ENCODE results near the gene CDK19.
"Not testable (repeated sequence)": the region's sequence is repeated elsewhere in the genome, so short reads cannot be mapped to it uniquely, and the experiment has no call there.

The CDK19 gene

DNA sequence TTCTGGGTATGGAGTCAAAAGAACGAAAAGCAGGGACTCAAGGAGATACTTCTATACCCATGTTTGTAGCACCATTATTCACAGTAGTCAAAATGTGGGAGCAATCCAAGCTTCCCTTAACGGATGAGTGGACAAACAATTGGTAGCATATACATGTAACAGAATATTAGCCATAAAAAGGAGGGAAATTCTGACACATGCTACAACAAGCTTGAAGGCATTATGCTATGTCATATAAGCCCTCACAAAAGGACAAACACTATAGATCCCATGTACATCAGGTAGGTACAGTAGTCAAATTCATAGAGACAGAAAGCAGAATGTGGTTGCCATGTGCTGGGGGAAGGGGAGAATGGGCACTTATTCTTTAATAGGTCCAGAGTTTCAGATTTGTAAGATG, 37.6 kb downstream of the CDK19 start:
- CTCF ChIA-PET, result interaction anchor here (0.6 kb wide), 1 partner anchor 24 kb away, joined by 3 read pairs; no protein-coding TSS in a partner anchor
- POLR2A ChIA-PET, result no interaction called here
- no peak for DNase-seq (ENCODE audit: extremely low spot score)
- TF ChIP-seq ELF4 (IDR thresholded peaks at IDR 0.05), result no peak
- TF ChIP-seq L3MBTL2 (conservative IDR thresholded peaks at IDR 0.05), result peak; percentile 73

DNA sequence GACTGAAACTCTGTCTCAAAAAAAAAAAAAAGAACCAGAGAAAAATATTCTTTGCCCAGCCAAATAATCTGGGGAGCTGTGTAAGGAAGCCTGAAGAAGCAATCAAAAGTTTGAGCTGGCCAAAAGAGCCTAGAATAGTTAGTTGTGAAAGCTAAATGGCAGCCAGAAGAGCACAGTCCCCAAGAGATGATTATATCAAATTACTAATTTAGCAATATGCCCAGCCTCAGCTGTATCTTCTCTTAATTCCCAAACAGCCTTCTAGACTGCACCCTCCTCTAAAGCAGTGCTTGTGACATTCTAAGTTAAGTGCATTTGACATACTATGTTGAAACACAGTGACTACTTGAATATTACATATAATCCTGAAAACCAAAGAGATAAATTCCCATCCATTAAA, 38.9 kb downstream of the CDK19 start:
- DNase-seq (ENCODE audit: extremely low spot score), result no peak
- TF ChIP-seq CTBP1 (IDR thresholded peaks at IDR 0.05; ENCODE audit: borderline replicate concordance) (no peak), L3MBTL2 (conservative IDR thresholded peaks at IDR 0.05) (no peak), HDGF (IDR thresholded peaks at IDR 0.05; ENCODE audit: borderline replicate concordance) (no peak), ARNT (IDR thresholded peaks at IDR 0.05) (no peak), SP1 (IDR thresholded peaks at IDR 0.05) (no peak), TARDBP (IDR thresholded peaks at IDR 0.05) (no peak), FOXA1 (IDR thresholded peaks at IDR 0.05) (no peak), LEF1 (IDR thresholded peaks at IDR 0.05; ENCODE audit: borderline replicate concordance) (no peak), BHLHE40 (IDR thresholded peaks at IDR 0.05; ENCODE audit: borderline replicate concordance) (no peak), ELF4 (IDR thresholded peaks at IDR 0.05) (no peak), FOXK2 (IDR thresholded peaks at IDR 0.05) (no peak)
- ChIA-PET POLR2A (no interaction called here), CTCF (no interaction called here)

DNA sequence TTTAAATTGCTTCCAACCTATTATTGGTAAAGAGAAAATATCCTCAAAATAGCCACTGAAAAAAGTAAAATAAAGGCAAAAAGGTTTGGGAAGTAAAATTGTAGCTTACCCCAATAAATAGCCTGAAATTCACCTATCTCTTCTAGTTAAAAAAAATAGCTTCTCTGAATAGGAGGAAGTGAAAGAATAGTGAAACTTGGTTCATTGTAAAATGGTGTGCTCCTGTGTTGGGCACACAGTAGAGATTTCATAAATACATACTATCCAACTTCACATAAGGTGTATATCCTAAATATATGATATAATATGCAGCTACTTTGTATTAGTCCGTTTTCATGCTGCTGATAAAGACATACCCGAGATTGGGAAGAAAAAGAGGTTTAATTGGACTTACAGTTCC, 45.3 kb downstream of the CDK19 start:
- ChIA-PET POLR2A (no interaction called here), CTCF (no interaction called here)
- no peak for DNase-seq (ENCODE audit: extremely low spot score)
- TF ChIP-seq FOXA1 (IDR thresholded peaks at IDR 0.05), result no peak
- no peak for TF ChIP-seq ZNF384 (IDR thresholded peaks at IDR 0.05)

DNA sequence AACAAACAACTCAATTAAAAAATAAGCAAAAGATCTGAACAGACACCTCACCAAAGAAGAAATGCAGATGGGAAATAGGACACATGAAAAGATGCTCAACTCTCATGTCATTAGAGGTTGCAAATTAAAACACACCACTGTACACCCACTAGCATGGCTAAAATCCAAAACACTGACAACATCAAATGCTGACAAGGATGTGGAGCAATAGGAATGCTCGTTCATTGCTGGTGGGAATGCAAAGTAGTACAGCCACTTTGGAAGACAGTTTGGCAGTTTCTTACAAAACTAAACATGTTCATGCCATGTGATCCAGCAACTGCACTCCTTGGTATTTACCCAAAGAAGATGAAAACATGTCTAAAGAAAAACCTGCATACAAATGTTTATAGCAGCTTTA, 47.2 kb downstream of the CDK19 start:
- POLR2A ChIA-PET, result no interaction called here

DNA sequence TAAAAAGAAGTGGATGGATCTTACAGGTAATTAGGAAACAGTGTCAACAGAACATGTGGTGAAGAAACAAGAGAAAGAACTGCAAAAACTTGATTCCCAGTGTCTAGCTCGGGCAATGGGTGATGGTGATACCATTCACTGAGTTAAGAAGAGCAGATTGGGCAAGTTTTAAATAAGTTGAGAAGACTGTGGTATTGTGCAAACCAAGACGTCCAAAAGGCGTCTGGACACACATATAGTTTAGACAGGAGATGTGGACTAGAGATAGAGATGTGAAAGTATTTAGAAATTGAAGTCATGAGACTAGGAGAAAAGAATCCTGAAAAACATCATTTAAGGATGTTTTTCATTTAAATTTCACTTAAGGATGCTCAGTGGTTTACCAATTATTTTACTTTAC, 53.9 kb downstream of the CDK19 start:
- POLR2A ChIA-PET, result no interaction called here
- no peak for DNase-seq (ENCODE audit: extremely low spot score)
- TF ChIP-seq SUZ12 (IDR thresholded peaks at IDR 0.05), result no peak
- TF ChIP-seq ELF4 (IDR thresholded peaks at IDR 0.05), result no peak
- TF ChIP-seq CTBP1 (IDR thresholded peaks at IDR 0.05; ENCODE audit: borderline replicate concordance), result no peak
- no peak for TF ChIP-seq ARNT (IDR thresholded peaks at IDR 0.05)
- TF ChIP-seq NFRKB (IDR thresholded peaks at IDR 0.05), result no peak
- no peak for TF ChIP-seq FOXA1 (IDR thresholded peaks at IDR 0.05)
- TF ChIP-seq SP1 (IDR thresholded peaks at IDR 0.05), result no peak
- no peak for TF ChIP-seq BHLHE40 (IDR thresholded peaks at IDR 0.05; ENCODE audit: borderline replicate concordance)
- TF ChIP-seq ZNF384 (IDR thresholded peaks at IDR 0.05), result no peak
- TF ChIP-seq LEF1 (IDR thresholded peaks at IDR 0.05; ENCODE audit: borderline replicate concordance), result no peak
- TF ChIP-seq, protein P1, sequence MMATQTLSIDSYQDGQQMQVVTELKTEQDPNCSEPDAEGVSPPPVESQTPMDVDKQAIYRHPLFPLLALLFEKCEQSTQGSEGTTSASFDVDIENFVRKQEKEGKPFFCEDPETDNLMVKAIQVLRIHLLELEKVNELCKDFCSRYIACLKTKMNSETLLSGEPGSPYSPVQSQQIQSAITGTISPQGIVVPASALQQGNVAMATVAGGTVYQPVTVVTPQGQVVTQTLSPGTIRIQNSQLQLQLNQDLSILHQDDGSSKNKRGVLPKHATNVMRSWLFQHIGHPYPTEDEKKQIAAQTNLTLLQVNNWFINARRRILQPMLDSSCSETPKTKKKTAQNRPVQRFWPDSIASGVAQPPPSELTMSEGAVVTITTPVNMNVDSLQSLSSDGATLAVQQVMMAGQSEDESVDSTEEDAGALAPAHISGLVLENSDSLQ (IDR thresholded peaks at IDR 0.05), result no peak
- no peak for TF ChIP-seq HDGF (IDR thresholded peaks at IDR 0.05; ENCODE audit: borderline replicate concordance)
- TF ChIP-seq TARDBP (IDR thresholded peaks at IDR 0.05), result no peak
- no peak for TF ChIP-seq FOXK2 (IDR thresholded peaks at IDR 0.05)
- no peak for TF ChIP-seq L3MBTL2 (conservative IDR thresholded peaks at IDR 0.05)
- no peak for TF ChIP-seq FOXM1 (IDR thresholded peaks at IDR 0.05; ENCODE audit: borderline replicate concordance)
- CTCF ChIA-PET, result no interaction called here

More for the DNA sequence above, 47.2 kb downstream of the CDK19 start:
- CTCF ChIA-PET, result no interaction called here
- TF ChIP-seq FOXM1 (IDR thresholded peaks at IDR 0.05; ENCODE audit: borderline replicate concordance), result no peak
- no peak for TF ChIP-seq ARNT (IDR thresholded peaks at IDR 0.05)
- TF ChIP-seq BHLHE40 (IDR thresholded peaks at IDR 0.05; ENCODE audit: borderline replicate concordance), result no peak
- no peak for TF ChIP-seq L3MBTL2 (conservative IDR thresholded peaks at IDR 0.05)
- TF ChIP-seq, protein P1 (IDR thresholded peaks at IDR 0.05), result no peak
- TF ChIP-seq TARDBP (IDR thresholded peaks at IDR 0.05), result no peak
- DNase-seq (ENCODE audit: extremely low spot score), result no peak

DNA sequence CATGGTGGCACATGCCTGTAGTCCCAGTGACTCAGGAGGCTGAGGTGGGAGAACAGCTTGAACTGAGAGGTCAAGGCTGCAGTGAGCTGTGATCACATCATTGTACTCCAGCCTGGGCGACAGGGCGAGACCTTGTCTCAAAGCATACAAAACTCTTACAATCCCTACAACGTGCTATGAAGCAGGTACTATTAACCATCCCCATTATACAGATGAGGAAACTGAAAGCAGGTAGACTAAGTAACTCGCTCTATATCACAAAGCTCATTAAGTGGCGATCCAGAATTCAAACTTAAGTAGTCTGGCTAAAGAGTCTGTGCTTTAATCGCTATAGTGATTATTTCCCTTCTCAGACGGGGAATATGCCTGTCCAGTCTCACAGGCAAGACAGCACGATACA, 54.7 kb downstream of the CDK19 start:
- ChIA-PET POLR2A (no interaction called here), CTCF (no interaction called here)
- TF ChIP-seq BHLHE40 (IDR thresholded peaks at IDR 0.05; ENCODE audit: borderline replicate concordance), result no peak
- no peak for TF ChIP-seq L3MBTL2 (conservative IDR thresholded peaks at IDR 0.05)
- no peak for TF ChIP-seq TARDBP (IDR thresholded peaks at IDR 0.05)
- no peak for TF ChIP-seq FOXA1 (IDR thresholded peaks at IDR 0.05)
- no peak for TF ChIP-seq FOXK2 (IDR thresholded peaks at IDR 0.05)
- TF ChIP-seq, protein P1 (IDR thresholded peaks at IDR 0.05), result no peak
- no peak for TF ChIP-seq NFRKB (IDR thresholded peaks at IDR 0.05)
- no peak for TF ChIP-seq HDGF (IDR thresholded peaks at IDR 0.05; ENCODE audit: borderline replicate concordance)
- no peak for TF ChIP-seq SUZ12 (IDR thresholded peaks at IDR 0.05)
- TF ChIP-seq CTBP1 (IDR thresholded peaks at IDR 0.05; ENCODE audit: borderline replicate concordance), result no peak
- TF ChIP-seq ARNT (IDR thresholded peaks at IDR 0.05), result no peak
- no peak for TF ChIP-seq SP1 (IDR thresholded peaks at IDR 0.05)
- TF ChIP-seq LEF1 (IDR thresholded peaks at IDR 0.05; ENCODE audit: borderline replicate concordance), result no peak
- no peak for TF ChIP-seq ZNF384 (IDR thresholded peaks at IDR 0.05)
- TF ChIP-seq ELF4 (IDR thresholded peaks at IDR 0.05), result no peak
- no peak for TF ChIP-seq FOXM1 (IDR thresholded peaks at IDR 0.05; ENCODE audit: borderline replicate concordance)
- no peak for DNase-seq (ENCODE audit: extremely low spot score)

DNA sequence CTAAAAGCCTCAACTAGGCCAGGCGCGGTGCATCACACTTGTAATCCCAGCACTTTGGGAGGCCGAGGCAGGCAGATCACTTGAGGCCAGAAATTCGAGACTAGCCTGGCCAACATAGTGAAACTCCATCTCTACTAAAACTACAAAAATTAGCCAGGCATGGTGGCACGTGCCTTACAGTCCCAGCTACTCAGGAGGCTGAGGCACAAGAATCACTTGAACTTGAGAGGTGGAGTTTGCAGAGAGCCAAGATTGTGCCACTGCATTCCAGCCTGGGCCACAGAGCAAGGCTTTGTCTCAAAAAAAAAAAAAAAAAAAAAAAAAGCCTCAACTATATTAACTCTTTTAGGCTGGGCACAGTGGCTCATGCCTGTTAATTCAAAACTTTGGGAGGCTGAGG, 55.2 kb downstream of the CDK19 start:
- DNase-seq (ENCODE audit: extremely low spot score); CTCF ChIA-PET; POLR2A ChIA-PET: not testable (repeated sequence)

All from HEK293T (cell line).